Measurements from ENCODE around the gene HIVEP3. TPM values are rescaled to one million over a fixed set of nuclear protein-coding genes. Genes with fewer than 3 reads are reported as not detected.

Gene HIVEP3
- total RNA-seq, 1 experiment from 2014 or later, result 3.1 TPM

DNA sequence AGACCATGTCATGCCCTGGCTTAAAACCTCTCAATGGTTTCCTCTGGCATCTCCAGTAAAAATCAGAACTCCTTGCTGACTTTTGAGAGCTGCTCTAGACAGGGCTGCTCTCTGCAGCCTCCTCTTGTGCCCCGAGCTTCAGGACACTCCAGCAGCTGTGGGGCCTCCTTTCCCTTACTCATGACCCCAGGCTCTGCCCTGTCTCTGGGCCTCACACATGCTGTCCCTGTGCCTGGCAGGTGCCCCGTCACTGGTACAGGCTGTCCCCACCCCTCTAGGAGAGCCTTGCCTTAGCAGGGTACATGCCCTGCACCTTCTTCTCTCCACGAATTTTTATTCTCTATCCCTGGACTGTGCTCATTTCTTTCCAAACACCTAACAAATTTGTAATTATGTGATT, 43.2 kb downstream of the HIVEP3 start:
- no peak for DNase-seq (ENCODE audit: low spot score)
- intact Hi-C loops (cut with micrococcal nuclease; ENCODE audit: unreplicated experiment), result no loop called here
- H3K36me3 ChIP-seq (ENCODE audit: insufficient read depth, low read length, poor library complexity, severe bottlenecking), result no peaks in the 10 kb centered on the region
- ChIA-PET POLR2A (ENCODE audit: low non-redundant PET) (no interaction called here), CTCF (no interaction called here)
- TF ChIP-seq, protein P1, sequence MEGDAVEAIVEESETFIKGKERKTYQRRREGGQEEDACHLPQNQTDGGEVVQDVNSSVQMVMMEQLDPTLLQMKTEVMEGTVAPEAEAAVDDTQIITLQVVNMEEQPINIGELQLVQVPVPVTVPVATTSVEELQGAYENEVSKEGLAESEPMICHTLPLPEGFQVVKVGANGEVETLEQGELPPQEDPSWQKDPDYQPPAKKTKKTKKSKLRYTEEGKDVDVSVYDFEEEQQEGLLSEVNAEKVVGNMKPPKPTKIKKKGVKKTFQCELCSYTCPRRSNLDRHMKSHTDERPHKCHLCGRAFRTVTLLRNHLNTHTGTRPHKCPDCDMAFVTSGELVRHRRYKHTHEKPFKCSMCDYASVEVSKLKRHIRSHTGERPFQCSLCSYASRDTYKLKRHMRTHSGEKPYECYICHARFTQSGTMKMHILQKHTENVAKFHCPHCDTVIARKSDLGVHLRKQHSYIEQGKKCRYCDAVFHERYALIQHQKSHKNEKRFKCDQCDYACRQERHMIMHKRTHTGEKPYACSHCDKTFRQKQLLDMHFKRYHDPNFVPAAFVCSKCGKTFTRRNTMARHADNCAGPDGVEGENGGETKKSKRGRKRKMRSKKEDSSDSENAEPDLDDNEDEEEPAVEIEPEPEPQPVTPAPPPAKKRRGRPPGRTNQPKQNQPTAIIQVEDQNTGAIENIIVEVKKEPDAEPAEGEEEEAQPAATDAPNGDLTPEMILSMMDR (conservative IDR thresholded peaks at IDR 0.05; ENCODE audit: low read depth, low read length), result no peak
- no peak for TF ChIP-seq EZH2 (IDR thresholded peaks at IDR 0.05; ENCODE audit: borderline replicate concordance, low read depth, low read length, poor library complexity, severe bottlenecking)
- H3K4me3 ChIP-seq (ENCODE audit: low read depth, low read length, poor library complexity, severe bottlenecking), result no peak overlapping the region
- no peak overlapping the region for H3K27ac ChIP-seq (ENCODE audit: low read depth, low read length, poor library complexity, severe bottlenecking)
- no peaks in the 10 kb centered on the region for H3K27me3 ChIP-seq (replicated peaks; ENCODE audit: insufficient read depth, low read depth, low read length, poor library complexity)
- peaks cover 3% of the 10 kb centered on the region for H3K4me1 ChIP-seq (ENCODE audit: insufficient read depth, low read length, poor library complexity, severe bottlenecking)
- no peaks in the 10 kb centered on the region for H3K9me3 ChIP-seq (ENCODE audit: low read depth, low read length, poor library complexity, severe bottlenecking)
- BruUV-seq (replicated peaks), result no TSS peak

DNA sequence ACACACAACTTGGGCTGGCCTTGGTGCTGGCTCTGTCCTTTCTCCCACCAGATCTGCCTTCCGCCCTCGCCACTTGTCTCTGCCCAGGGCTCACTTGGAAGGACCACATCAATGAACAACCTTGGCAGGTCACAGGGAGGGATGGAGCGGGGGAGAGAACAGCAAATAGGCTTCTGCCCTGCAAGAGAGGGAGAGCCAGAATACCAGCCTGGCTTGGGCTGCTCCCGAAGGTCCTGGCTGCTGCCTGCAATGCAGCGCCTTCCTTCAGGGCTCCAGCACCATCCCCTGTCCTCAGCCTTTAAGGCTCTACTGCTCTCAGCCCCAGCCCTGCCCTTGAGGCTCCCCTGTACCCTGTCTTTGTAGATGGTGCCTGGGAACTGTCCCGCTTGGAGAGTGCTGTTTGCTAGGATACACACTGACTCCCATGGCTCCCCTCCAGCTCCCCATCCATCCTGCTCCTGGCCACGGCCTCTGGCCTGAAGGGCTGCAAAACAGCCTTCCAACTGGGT, 43.8 kb downstream of the HIVEP3 start:
- no peak overlapping the region for H3K27ac ChIP-seq (ENCODE audit: low read depth, low read length, poor library complexity, severe bottlenecking)
- no peaks in the 10 kb centered on the region for H3K36me3 ChIP-seq (ENCODE audit: insufficient read depth, low read length, poor library complexity, severe bottlenecking)
- H3K4me1 ChIP-seq (ENCODE audit: insufficient read depth, low read length, poor library complexity, severe bottlenecking), result peaks cover 8% of the 10 kb centered on the region
- intact Hi-C loops (cut with micrococcal nuclease; ENCODE audit: unreplicated experiment), result no loop called here
- no peaks in the 10 kb centered on the region for H3K27me3 ChIP-seq (replicated peaks; ENCODE audit: insufficient read depth, low read depth, low read length, poor library complexity)
- CTCF ChIA-PET, result no interaction called here
- H3K4me3 ChIP-seq (ENCODE audit: low read depth, low read length, poor library complexity, severe bottlenecking), result no peak overlapping the region
- TF ChIP-seq, protein P1 (conservative IDR thresholded peaks at IDR 0.05; ENCODE audit: low read depth, low read length), result no peak
- no peak for DNase-seq (ENCODE audit: low spot score)
- POLR2A ChIA-PET (ENCODE audit: low non-redundant PET), result no interaction called here
- no peaks in the 10 kb centered on the region for H3K9me3 ChIP-seq (ENCODE audit: low read depth, low read length, poor library complexity, severe bottlenecking)
- BruUV-seq (replicated peaks), result no TSS peak

DNA sequence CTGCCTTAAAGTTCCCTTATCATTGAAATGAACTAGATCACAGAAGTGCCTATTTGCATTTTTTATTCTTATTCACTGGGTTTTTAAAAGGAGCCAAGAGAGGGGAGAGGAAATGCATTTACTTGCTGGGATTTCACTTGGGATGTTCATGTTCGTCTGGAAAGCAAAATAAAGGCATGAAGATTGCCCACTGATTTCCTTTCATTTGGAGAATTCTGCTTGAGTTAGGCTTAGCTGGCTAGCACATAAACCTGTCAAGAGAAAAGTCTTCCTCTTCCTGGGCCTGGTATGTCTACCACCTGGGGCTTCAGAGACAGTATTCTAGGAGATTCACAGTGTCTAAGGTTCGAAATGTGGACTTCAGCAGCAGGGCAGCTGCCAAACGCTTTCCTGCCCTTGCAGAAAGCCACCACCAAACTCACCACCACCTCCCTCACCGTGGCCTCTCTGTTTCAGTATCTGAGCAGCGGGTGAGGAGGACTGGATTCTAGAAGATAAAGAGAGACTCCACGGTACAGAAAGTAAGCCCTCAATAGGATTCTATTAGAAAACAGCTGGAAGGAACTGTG, 44.5 kb downstream of the HIVEP3 start:
- H3K27ac ChIP-seq (ENCODE audit: low read depth, low read length, poor library complexity, severe bottlenecking), result no peak overlapping the region
- no peaks in the 10 kb centered on the region for H3K36me3 ChIP-seq (ENCODE audit: insufficient read depth, low read length, poor library complexity, severe bottlenecking)
- H3K27me3 ChIP-seq (replicated peaks; ENCODE audit: insufficient read depth, low read depth, low read length, poor library complexity), result no peaks in the 10 kb centered on the region
- no TSS peak for BruUV-seq (replicated peaks)
- H3K4me3 ChIP-seq (ENCODE audit: low read depth, low read length, poor library complexity, severe bottlenecking), result no peak overlapping the region
- intact Hi-C loops (cut with micrococcal nuclease; ENCODE audit: unreplicated experiment), result no loop called here
- POLR2A ChIA-PET (ENCODE audit: low non-redundant PET), result no interaction called here
- H3K9me3 ChIP-seq (ENCODE audit: low read depth, low read length, poor library complexity, severe bottlenecking), result no peaks in the 10 kb centered on the region
- no peak for TF ChIP-seq EZH2 (IDR thresholded peaks at IDR 0.05; ENCODE audit: borderline replicate concordance, low read depth, low read length, poor library complexity, severe bottlenecking)
- H3K4me1 ChIP-seq (ENCODE audit: insufficient read depth, low read length, poor library complexity, severe bottlenecking), result peaks cover 10% of the 10 kb centered on the region
- no peak for DNase-seq (ENCODE audit: low spot score)
- CTCF ChIA-PET, result no interaction called here

DNA sequence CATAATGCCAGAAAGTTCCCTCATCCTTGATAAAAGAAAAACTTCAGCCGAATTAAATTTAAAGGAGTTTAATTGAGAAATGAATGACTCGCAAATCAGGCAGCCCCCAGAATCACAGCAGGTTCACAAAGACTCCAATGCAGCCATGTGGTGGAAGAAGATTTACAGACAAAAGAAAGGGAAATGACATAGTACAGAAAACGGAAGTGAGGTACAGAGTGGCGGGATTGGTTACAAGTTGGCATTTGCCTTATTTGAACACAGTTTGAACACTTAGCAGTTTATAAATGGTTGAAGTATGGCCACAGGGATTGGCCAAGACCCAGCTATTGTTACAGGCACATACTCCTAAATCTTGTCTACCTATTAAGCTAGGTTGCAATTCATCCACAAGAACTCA, 46.6 kb downstream of the HIVEP3 start:
- H3K36me3 ChIP-seq (ENCODE audit: insufficient read depth, low read length, poor library complexity, severe bottlenecking), result no peaks in the 10 kb centered on the region
- POLR2A ChIA-PET (ENCODE audit: low non-redundant PET), result no interaction called here
- no peak overlapping the region for H3K27ac ChIP-seq (ENCODE audit: low read depth, low read length, poor library complexity, severe bottlenecking)
- H3K4me3 ChIP-seq (ENCODE audit: low read depth, low read length, poor library complexity, severe bottlenecking), result no peak overlapping the region
- intact Hi-C loops (cut with micrococcal nuclease; ENCODE audit: unreplicated experiment), result no loop called here
- H3K4me1 ChIP-seq (ENCODE audit: insufficient read depth, low read length, poor library complexity, severe bottlenecking), result peaks cover 10% of the 10 kb centered on the region
- no peak for TF ChIP-seq EZH2 (IDR thresholded peaks at IDR 0.05; ENCODE audit: borderline replicate concordance, low read depth, low read length, poor library complexity, severe bottlenecking)
- TF ChIP-seq, protein P1 (conservative IDR thresholded peaks at IDR 0.05; ENCODE audit: low read depth, low read length), result no peak
- peak; percentile 73 for DNase-seq (ENCODE audit: low spot score)
- H3K9me3 ChIP-seq (ENCODE audit: low read depth, low read length, poor library complexity, severe bottlenecking), result no peaks in the 10 kb centered on the region
- H3K27me3 ChIP-seq (replicated peaks; ENCODE audit: insufficient read depth, low read depth, low read length, poor library complexity), result no peaks in the 10 kb centered on the region
- BruUV-seq (replicated peaks), result no TSS peak
- CTCF ChIA-PET, result no interaction called here
